Gastrocnemius medialis (tissue), 4 donors: Measurements from ENCODE around the gene SPIRE2.

Experiments
- POLR2A ChIP-seq, 2 donors: fragments of 450-650 bp; IDR thresholded peaks; one replicate each; pipeline ENCODE4 v1.6.1; 2017; ENCODE audit warnings: antibody characterized with exemption in 2 of 2, mild to moderate bottlenecking in 2 of 2, moderate library complexity in 2 of 2
- TF ChIP-seq, protein P1 (sequence below), 5 experiments: fragments of 450-650 bp in 3 of 5; fragments of 200-600 bp in 2 of 5; sonication (generic) in 2 of 5; IDR thresholded peaks in 4 of 5; conservative IDR thresholded peaks in 1 of 5; 1 replicate in 4 of 5; 2 replicates in 1 of 5; pipeline ENCODE4 v1.5.1; 2016 to 2019; ENCODE audit warnings: antibody characterized with exemption in 5 of 5, mild to moderate bottlenecking in 3 of 5, moderate library complexity in 3 of 5

DNA sequence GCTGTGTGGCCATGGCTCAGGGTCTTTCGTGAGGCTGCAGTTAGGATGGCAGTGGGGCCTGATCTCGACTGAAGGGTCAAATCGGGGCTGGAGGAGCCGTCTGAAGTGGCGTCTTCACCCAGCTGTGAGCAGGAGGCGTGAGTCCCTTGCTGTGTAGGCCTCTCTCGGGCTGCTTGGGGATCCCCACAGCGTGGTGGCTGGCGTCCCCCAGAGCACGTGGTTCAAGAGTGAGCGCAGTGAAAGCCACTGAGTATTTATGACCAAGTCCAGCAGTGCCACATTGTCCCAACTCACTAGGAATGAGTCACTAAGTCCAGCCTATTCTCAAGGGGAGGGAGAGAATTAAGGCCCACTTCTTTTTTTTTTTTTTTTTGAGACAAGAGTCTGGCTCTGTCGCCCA lies 33.4 kb downstream of the SPIRE2 start:
- TF ChIP-seq, protein P1, sequence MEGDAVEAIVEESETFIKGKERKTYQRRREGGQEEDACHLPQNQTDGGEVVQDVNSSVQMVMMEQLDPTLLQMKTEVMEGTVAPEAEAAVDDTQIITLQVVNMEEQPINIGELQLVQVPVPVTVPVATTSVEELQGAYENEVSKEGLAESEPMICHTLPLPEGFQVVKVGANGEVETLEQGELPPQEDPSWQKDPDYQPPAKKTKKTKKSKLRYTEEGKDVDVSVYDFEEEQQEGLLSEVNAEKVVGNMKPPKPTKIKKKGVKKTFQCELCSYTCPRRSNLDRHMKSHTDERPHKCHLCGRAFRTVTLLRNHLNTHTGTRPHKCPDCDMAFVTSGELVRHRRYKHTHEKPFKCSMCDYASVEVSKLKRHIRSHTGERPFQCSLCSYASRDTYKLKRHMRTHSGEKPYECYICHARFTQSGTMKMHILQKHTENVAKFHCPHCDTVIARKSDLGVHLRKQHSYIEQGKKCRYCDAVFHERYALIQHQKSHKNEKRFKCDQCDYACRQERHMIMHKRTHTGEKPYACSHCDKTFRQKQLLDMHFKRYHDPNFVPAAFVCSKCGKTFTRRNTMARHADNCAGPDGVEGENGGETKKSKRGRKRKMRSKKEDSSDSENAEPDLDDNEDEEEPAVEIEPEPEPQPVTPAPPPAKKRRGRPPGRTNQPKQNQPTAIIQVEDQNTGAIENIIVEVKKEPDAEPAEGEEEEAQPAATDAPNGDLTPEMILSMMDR (IDR thresholded peaks at IDR 0.05 in 4 of 5, conservative IDR thresholded peaks at IDR 0.05 in 1 of 5) = no peak
- no peak for TF ChIP-seq POLR2A (IDR thresholded peaks at IDR 0.05)
